HepG2 (cell line): ENCODE measurements around the gene TRPM1.

Source experiments
- EHMT2 ChIP-seq: fragments of 200-600 bp; sonication (generic); IDR thresholded peaks from 2 replicates; pipeline ENCODE4 v1.7.0; 2017; ENCODE audit warnings: antibody characterized with exemption, low read depth, low read length, borderline replicate concordance
- EZH2 ChIP-seq: conservative IDR thresholded peaks from 2 replicates; pipeline ENCODE4 v1.6.1; 2012; ENCODE audit warnings: mild to moderate bottlenecking, low read depth, low read length, moderate library complexity
- FOXK1 ChIP-seq: sonication (generic); formaldehyde crosslinking; IDR thresholded peaks from 2 replicates; pipeline ENCODE4 v1.4.0; 2020; ENCODE audit warnings: low read depth, missing genetic modification reagents, borderline replicate concordance
- GPN1 ChIP-seq: sonication (generic); formaldehyde crosslinking; IDR thresholded peaks from 2 replicates; pipeline ENCODE4 v1.5.1; 2020; ENCODE audit warnings: missing genetic modification reagents, borderline replicate concordance
- HNRNPL ChIP-seq: fragments of 200-400 bp; formaldehyde crosslinking; IDR thresholded peaks from 2 replicates; pipeline ENCODE4 v1.6.1; 2017; ENCODE audit warnings: mild to moderate bottlenecking, low read depth, low read length
- MAZ ChIP-seq, 2 experiments: sonication (generic) in 1 of 2; formaldehyde crosslinking in 1 of 2; IDR thresholded peaks; 2 replicates each; pipeline versions ENCODE4 v1.5.0 to v1.6.1; 2012 to 2020; ENCODE audit warnings: low read depth in 2 of 2, mild to moderate bottlenecking in 2 of 2, borderline replicate concordance in 1 of 2, improper control_type of control experiment in 1 of 2, low read length in 1 of 2, missing genetic modification reagents in 1 of 2, moderate library complexity in 1 of 2
- ZBTB8A ChIP-seq: sonication (generic); formaldehyde crosslinking; IDR thresholded peaks from 2 replicates; pipeline ENCODE4 v1.4.0; 2020; ENCODE audit warnings: mild to moderate bottlenecking, low read depth, missing genetic modification reagents, borderline replicate concordance
- TF ChIP-seq, protein P1 (sequence below): sonication (generic); formaldehyde crosslinking; IDR thresholded peaks from 2 replicates; pipeline ENCODE4 v1.5.0; 2020; ENCODE audit warnings: mild to moderate bottlenecking, missing genetic modification reagents, moderate library complexity
- TF ChIP-seq, protein P2 (sequence below): sonication (generic); formaldehyde crosslinking; IDR thresholded peaks from 2 replicates; pipeline ENCODE4 v1.4.0; 2020; ENCODE audit warnings: missing genetic modification reagents

DNA sequence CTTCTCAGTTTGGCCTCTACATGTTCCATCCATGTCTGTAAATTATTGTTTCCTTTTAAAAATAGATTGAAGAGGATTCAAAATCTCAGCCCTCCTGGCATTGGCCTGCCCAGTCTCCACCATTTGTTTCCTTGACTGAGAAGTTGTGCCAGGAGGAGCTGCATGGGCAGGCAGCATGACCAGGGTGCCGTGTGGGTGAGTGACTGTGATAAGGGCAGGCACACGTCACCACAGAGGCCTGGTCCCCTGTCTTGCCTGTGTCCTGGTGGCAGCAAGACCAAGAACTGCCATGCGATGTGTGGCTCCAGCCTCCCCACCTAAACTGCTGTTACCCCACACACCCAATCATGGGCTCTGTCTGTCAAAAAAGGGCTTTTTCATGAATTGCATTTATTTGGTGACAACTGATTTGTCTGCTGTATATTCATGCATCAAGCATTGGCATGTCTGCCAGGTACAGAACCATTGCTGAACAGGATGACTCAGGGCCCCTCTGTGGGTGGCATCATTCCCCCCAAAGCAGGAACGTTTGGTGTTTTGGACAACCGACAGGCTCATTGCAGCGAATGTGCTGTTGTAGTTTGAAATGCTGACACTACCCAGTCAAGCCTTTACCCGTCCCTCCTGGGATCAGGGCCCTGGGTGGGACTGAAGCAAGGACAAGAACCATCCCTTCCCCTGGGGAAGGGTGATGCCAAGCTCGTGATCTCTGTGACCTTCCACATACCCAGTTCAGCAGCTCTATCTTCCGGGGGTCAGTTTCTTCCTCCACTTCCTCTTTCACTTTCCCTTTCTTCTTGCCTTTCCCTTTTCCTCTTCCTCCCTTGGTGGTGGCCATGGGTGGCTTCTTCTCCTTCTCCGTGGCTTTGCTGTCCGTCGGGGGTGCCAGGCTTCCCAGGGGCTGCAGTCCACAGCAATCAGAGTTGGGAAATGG, 51.6 kb downstream of the TRPM1 start:
- TF ChIP-seq MAZ (IDR thresholded peaks at IDR 0.05; ENCODE audit: borderline replicate concordance, low read depth, low read length) (no peak), MAZ (CRISPR knock-in tag; IDR thresholded peaks at IDR 0.05; ENCODE audit: low read depth) (no peak), FOXK1 (CRISPR knock-in tag) (no peak), HNRNPL (no peak), EZH2 (no peak), EHMT2 (no peak), GPN1 (CRISPR knock-in tag) (no peak), ZBTB8A (no peak)
- TF ChIP-seq, protein P1, sequence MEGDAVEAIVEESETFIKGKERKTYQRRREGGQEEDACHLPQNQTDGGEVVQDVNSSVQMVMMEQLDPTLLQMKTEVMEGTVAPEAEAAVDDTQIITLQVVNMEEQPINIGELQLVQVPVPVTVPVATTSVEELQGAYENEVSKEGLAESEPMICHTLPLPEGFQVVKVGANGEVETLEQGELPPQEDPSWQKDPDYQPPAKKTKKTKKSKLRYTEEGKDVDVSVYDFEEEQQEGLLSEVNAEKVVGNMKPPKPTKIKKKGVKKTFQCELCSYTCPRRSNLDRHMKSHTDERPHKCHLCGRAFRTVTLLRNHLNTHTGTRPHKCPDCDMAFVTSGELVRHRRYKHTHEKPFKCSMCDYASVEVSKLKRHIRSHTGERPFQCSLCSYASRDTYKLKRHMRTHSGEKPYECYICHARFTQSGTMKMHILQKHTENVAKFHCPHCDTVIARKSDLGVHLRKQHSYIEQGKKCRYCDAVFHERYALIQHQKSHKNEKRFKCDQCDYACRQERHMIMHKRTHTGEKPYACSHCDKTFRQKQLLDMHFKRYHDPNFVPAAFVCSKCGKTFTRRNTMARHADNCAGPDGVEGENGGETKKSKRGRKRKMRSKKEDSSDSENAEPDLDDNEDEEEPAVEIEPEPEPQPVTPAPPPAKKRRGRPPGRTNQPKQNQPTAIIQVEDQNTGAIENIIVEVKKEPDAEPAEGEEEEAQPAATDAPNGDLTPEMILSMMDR (CRISPR knock-in tag) = no peak
- TF ChIP-seq, protein P2, sequence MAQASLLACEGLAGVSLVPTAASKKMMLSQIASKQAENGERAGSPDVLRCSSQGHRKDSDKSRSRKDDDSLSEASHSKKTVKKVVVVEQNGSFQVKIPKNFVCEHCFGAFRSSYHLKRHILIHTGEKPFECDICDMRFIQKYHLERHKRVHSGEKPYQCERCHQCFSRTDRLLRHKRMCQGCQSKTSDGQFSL (CRISPR knock-in tag) = no peak
